Stimulated activated CD4-positive, alpha-beta T cell treated with anti-CD3 and anti-CD28 coated beads, Interleukin-15, amount 100 ng/mL, for 24 hours (primary cell): ENCODE measurements around the gene SVOPL.

Experiments used
- DNase-seq: peaks from one replicate; pipeline ENCODE4 v3.0.0-alpha.2; 2020

Gene SVOPL

DNA sequence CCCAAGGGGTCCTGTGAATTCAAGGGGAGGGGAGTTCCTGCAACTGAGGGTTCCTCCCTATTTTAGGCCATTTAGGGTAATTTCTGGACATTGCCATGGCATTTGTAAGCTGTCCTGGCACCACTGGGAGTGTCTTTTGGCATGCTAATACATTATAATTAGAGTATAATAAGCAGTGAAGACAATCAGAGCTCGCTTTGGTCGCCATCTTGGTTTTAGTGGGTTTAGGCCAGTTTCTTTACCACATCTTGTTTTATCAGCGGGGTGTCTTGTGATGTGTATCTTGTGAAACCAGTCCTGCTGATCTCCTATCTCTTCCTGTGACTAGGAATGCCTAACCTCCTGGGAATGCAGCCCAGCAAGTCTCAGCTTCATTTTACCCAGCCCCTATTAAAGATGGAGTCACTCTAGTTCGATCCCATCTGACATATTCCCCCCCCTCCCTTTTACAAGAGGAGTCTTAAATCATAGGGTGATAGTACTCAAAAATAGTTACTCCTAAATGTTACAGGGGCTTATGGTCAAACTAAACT, 43.2 kb downstream of the SVOPL start:
- no peak for DNase-seq

DNA sequence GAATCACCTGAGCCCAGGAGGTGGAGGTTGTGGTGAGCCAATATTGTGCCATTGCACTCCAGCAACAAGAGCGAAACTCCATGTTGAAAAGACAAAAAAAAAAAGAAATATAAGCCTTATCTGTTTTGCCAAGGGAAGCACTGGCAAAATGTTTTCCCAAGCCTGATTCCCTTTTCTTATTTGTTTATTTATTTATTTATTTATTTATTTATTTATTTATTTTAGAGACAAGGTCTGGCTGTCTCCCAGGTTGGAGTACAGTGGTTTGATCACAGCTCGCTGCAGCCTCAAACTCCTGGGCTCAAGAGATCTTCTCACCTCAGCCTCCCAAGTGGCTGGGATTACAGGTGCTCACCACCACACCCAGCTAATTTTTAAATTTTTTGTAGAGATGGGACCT, 44.2 kb downstream of the SVOPL start:
- no peak for DNase-seq

DNA sequence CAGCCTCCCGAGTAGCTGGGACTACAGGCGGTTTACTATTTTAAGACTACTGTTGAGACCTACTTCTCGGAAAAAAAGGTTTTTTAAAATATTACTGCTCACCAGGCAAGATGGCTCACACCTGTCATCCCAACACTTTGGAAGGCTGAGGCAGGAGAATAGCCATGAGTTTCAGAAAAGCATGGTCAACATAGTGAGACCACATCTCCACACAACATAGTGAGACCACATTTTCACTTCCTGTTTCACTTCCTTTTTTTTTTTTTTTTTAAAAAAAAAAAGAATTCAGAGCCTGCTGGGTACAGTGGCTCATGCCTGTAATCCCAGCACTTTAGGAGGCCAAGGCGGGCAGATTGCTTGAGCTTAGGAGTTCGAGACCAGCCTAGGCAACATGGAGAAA, 46.5 kb downstream of the SVOPL start:
- no peak for DNase-seq

DNA sequence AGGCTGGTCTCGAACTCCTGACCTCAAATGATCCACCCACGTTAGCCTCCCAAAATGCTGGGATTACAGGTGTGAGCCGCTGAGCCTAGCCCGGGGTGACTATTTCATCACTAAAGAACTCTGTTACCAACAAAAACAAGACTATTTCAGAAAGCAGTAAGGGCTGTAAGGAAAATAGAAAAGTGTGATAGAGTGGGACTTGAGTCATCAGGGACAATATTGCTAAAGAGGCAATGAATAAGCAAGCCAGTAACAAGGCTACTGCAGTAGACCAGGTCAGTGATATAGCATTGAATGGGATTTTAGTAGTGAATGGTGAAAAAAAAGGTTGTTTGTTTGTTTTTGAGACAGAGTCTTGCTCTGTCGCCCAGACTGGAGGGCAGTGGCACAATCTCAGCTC, 51.7 kb downstream of the SVOPL start:
- DNase-seq, result no peak

DNA sequence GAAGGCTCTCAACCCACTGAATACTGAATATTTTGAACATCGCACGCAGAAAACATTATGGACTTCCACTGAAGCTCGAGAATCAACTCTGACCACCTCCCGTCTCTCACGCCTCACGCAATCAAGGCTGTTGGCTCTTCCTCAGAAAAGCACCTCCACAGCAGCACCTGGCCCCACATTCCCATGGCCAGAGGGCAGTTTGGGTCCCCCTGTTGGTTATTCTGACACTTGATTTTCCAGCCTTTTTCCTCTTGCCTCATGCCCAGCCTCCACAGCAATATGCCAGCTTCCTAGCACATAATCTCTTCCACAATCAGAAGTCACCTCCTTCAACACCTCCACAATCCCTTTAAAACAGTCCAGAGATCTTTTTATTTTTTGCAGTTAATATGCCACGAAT, 55.9 kb downstream of the SVOPL start:
- no peak for DNase-seq

DNA sequence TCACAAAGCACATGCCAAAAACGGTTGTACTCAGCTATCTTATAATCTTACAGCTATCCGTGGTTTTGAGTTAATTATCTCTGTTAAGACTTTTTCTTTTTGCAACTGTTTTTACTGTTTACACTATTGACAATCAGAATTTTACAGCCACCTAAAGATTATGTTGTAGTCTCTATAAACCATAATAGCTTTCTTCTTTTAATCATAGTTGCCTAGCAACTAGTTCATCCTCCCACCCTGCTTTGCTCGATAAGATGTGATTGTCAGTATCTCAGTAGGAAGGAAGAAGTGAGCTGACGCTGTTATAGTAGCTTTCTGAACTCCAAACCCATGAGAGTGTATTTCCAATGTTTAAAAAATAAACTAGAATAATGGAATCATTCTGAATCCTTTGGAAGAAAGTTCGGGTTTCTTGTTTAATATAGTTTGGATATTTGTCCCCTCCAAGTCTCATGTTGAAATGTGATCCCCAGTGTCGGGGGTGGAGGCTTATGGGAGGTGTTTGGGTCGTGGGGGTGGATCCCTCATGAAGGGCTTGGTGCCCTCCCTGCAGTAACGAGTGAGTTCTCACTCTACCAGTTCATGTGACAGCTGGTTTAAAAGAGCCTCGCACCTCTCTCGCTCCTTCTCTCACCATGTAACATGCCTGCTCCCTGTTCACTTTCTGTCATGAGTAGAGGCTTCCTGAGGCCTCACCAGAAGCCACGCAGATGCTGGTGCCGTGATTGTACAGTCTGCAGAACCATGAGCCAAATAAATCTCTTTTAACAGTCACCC, 68.1 kb downstream of the SVOPL start:
- DNase-seq, result no peak

DNA sequence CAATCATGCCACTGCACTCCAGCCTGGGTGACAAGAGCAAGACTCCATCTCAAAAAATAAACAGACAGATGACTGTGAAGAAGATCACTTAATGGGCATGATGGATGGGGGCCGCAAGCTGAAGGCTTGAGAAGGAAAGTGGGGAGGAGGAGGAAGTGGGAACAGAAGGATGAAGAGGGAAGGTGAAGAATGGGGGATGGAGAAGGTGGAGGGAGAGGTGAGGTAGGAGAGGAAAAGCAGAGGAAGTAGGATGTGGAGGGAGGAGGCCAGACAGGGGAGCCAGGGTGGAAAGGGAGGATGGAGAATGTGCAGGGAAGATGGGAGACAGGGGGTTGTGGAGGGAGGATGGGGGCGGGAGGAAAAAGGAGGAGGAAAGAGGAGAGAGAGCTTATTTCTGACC, 68.8 kb downstream of the SVOPL start:
- DNase-seq, result no peak

DNA sequence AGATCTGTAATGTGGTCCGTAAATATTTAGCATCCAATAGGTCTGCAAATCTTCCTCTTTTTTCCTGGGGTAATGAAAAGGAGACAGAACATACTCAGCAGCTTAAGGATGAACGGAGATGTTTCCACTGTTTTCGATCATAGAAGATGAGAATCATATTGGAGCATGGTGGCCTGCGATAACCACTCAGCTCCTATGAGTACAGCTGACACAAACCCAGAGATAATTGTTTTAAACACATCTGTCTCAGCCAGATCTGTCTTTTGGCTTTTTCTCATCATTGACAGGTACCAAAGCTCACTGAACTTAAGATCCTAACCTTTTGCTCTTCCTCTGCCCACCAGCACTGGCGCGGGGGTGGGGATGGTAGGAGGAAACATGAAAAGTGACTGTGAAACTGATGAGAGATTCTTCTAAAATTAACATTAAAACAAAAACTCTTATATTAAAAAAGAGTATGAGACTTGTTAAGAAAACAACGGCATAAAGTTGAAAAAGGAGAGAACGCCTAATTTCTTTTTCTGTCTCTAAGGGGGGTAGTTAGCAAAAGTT, 71.0 kb downstream of the SVOPL start:
- peak; percentile 15 for DNase-seq

DNA sequence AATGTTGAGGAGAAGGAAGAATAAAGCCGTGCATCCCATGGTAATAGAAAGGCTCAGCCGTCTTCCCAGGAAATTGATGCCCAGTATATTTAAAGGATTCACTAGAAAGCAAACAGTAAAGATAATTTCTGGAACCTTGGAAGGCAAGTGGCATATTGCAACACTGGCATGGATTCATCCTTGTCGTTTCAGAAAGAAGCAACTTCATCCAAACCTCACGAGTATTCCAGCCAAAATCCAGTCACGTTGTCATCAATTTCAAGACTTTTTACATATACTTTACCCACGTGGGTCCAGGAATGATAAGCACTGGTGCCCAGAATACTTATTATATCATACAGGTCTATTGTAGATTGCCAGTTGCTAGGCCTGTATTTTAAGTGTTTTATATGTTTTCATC, 73.8 kb downstream of the SVOPL start:
- DNase-seq, result no peak

DNA sequence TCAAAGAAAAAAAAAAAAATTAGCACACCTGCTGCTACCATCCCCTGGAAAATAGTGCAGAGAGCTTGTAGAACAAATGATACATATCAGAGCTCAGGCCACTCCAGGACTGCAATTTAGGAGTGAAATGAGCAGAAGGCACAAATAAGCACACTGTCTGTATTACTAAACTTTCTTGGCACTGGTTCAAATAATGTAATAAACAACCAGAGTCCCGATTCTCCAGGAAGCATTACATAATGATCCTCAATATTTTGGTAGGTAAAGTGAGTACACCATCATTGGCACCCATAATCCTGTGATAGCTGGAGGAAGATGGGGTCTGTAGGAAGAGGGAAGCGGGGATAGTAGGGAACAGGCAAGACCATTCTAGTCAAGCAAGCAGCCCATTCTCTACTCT, 74.3 kb downstream of the SVOPL start:
- no peak for DNase-seq

DNA sequence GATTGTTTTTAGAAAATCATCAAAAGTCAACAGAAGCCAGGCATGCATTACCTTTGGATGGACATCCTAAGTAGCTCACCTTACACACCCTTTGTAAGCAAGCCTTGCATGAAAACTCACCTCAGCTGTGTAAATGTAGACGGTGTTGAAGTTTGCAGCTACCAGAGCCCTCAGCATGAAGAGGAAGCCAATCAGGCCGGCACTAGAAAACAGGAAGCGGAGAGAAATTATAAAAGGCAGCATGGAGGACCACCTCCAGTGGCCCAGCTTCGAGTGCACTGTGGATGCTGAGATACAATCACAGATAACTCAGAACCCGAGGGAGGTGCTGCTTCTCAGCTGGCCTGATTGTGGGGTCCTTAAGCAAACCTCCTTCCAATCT, 75.3 kb downstream of the SVOPL start:
- no peak for DNase-seq

DNA sequence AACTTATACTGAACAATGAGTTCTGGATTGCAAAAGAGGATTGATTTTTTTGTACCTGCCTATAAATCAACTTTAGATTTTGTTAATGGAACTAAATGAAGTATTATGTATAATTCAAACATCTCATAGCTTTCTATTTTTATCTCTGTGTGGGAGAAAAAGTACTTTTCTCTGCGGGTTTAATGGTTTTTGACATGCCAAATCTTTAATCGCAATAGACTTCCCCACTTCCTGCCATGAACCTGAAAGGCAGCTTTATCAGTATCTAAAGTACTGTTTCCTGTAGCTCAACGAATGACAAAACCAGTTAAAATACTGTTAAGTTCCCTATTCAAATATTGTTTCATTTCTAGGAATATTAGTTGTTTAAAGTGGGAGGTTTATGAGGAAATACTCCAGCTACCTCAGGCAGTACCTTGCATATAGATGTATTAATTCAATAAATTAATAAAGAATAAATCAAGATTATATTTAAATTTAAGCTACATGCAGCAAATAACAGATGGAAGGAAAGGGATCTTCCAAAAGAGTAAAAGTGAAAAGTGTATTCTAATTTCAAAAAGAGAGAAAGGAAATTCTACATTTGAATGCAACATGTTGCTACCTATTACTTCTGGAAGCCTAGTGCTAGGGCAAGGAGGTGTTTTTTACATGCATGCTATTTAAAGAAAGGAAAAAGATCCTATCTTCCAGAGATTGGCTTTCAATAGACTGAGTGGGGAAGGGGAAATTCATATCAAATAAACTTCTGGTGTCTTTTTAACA, 75.9 kb downstream of the SVOPL start:
- no peak for DNase-seq

DNA sequence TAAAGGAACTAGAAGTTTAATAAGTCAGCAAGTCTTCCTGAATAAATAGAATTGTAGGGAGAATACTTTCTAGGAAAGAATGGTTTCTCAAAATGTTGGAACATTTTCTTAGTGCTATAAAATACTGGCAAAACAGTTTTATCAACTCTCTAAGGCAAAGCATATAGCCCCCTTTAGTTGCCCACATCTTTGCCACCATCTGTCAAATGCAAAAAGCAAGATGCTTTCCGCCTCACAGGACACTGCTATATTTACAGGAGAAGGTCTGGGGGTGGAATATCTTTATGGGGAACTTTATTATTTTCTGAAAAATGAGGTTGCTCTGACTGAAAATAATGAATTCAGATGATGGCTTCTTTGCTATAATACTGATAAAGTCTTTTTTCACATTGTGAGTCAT, 78.3 kb downstream of the SVOPL start:
- no peak for DNase-seq

DNA sequence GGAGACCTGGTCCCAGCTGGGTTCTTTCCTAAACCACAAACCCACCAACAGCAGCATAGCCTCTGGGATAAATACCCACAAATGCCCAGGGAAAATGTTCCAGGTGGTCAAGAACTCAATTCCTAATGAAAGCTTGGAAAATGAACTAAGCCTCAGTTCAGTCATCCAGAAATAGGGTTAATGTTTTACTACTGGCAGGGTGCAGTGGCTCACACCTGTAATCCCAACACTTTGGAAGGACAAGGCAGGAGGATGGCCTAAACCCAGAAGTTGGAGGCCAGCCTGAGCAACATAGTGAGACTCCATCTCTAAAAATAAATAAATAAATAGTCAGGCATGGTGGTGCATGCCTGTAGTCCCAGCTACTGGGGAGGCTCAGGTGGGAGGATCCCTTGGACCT, 82.2 kb downstream of the SVOPL start:
- no peak for DNase-seq

DNA sequence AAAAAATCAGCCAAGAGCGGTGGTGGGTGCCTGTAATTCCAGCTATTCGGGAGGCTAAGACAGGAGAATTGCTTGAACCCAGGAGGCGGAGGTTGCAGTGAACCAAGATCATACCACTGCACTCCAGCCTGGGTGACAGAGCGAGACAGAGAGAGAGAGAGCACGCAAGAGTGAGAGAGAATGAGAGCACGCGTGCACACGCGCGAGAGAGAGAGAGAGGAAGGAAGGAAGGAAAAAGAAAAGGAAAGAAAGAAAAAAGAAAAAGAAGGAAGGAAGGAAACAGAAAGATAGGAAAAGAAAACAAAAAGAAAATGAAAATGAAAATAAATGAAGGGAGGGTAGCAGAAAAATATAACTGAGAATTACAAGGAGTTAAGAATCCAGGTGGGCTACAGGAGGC, 82.7 kb downstream of the SVOPL start:
- no peak for DNase-seq

DNA sequence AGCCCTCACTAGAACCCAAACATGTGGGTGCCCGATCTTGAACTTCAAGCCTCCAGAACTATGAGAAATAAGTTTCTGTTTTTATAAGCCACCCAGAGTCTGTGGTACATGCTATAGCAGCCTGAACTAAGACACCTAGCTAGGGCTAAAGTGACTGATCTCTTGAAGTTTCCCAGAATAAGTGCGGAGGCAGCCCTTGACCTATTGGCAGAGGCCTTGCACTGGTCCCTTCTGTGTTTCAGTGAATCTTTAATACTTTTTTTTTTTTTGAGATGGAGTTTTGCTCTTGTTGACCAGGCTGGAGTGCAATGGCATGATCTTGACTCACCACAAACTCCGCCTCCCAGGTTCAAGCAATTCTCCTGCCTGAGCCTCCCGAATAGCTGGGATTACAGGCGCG, 85.1 kb downstream of the SVOPL start:
- no peak for DNase-seq

DNA sequence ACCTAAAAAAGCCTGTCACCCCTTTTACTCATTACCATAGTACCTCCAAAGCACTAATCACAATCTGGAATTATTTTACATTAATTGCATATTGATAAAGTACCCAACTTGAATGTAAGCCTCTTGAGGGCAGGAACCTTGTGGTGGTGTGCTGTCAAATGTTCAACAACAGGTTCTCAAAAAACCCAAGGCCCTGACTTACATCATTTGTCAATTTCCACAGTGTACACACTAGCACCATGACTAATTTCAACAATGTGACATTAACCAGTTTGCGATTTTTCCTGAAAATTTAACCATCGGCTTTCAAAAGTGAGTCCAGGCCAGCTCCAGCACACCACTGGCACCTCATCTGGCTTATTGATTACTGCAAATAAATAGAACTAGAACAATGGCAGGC, 87.5 kb downstream of the SVOPL start:
- DNase-seq, result no peak

DNA sequence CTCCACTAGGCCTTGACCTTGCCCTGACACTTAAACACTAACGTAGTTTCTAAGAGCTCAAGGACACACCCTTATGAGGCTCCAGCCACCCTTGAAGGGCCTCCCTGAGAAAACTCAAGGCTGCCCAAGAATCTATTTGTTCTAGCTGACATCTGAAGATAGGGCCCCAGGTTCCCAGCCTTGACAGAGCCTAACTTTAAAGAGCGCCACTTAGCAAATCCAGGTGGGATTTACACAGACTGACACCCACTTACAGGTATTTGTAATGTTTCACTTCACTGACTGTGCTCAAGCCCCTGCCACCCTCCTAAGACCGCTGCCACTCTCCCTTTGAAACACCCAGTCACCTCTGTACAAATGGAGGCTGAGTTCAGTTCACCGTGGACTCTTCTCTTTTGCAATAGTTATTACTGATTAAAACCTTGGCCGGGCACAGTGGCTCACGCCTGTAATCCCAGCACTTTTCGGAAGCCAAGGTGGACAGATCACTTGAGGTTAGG, 90.4 kb downstream of the SVOPL start:
- no peak for DNase-seq

DNA sequence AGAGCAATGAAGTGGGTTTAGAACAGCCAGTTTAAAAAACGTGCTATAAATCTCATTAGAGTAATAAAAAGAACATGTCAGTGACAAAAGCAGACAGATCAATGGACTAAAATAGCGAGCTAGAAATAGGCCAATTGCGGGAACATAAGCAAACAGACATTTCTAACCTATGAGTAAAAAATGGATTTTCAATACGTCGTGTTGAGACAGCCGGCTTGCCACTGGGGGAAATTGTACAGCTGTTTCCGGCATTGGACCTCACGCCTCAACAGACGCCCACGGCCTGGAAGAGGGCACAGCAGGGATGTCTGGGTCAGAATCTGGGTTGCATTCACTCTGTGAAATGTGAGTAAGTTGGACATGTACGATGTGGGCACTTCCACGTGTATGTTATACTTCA, 92.9 kb downstream of the SVOPL start:
- peak; percentile 32 for DNase-seq

DNA sequence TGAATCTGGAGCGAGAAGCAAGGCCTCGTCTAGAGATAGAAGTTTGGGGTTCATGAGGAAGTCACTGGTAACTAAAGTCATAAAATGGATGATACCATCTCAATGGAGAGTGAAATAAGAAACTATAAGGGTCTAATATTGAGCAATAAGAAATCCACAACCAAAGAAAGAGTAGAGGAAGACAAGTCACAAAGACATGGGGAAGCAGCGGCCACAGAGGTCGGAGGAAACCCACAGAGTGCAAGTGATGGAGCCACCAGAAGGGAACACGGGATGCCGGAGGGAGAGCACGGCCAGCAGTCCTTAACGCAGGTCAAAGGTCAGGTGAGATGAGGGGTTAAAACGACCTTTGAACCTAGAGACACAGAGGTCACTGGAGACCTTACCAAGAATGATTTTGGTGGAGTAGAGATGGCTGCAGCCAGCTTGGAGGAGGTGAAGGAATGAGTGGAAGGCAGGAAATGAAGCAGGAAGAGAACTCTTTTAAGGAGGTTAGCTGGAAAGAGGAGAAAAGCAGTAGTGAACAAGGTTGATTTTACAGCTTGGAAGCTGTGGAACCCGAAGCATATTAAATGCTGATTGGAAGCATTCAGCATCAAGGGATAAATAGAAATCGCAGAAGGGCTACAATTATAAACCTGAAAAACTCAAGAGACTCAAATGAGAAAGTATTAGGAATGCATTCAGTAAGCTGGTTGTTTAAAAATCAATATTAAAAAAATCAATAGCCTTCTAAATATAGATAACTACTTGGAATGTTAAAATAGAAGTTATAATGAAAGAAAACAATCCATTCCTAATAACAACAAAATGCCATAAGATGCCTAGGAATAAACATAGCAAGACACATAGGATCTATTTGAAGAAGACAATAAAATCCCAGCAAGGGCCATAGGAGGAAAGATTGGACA, 93.7 kb downstream of the SVOPL start:
- no peak for DNase-seq

DNA sequence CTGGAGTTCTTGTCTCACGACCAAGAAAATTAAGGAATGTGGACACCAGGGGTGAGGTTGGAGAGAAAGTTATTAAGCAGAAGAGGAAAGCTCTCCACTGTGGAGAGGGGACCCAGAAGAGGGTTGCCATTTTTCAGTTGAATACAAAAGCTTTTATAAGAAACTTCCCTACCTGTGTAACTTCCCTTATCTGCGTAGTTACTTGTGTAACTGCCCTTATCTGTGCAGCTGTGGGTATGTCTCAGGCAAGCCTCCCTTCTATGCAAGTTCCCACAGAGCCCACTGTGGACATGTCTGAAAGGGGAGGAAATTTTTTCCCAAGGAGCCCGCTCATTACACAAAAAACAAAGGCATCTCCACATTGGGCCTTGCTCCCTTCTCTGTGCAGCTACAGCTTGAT, 94.9 kb downstream of the SVOPL start:
- no peak for DNase-seq

DNA sequence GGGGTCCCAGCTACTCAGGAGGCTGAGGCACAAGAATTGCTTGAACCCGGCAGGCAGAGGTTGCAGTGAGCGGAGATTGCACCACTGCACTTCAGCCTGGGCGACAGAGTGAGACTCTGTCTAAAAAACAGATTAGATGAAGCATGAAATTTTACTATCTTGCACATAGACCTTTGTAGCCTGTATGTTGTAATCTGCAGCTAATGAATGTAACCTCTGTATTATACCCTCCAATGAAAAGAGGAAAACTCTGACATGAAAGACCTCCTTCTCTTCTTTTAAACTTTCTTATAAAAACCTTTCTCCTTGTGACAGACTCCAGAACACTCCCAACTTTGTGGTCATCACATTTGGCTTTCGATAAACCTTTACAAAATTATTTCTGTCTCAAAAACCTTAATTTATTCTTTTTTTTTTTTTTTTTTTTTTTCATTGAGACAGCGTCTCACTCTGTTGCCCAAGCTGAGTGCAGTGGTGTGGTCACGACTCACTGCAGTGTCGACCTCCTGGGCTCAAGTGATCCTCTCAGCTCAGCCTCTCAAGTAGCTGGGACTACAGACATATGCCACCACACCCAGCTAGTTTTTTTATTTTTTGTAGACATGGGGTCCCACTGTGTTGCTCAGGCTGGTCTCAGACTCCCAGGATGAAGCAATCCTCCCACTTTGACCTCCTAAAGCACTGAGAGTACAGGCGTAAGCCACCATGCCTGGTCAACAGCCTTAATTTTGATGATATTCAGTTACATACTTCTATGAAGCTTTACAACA, 97.4 kb downstream of the SVOPL start:
- no peak for DNase-seq
